HFF-Myc (cell line): ENCODE results near the gene CCDC149.

Experiments
- DNase-seq: peaks from one replicate; pipeline ENCODE4 v3.0.0-alpha.2; 2011; ENCODE audit warnings: low read depth; ENCODE audit errors: extremely low read depth
- H3K4me3 ChIP-seq: replicated peaks from 2 replicates; pipeline ENCODE4 v1.5.1; 2011; ENCODE audit warnings: low read depth, mild to moderate bottlenecking, control low read depth, low read length
- CTCF ChIP-seq: IDR thresholded peaks from 2 replicates; pipeline ENCODE4 v1.5.1; 2012; ENCODE audit warnings: mild to moderate bottlenecking, low read depth, low read length, control low read depth; ENCODE audit errors: missing control alignments

CCDC149 gene

GRCh38 chr4:24912252-24913118, at the start of gene CCDC149:
CCDC149 (minus strand) TSS chr4:24913042; CDS start chr4:24912864, 178 bp downstream.
- no peak for DNase-seq
- H3K4me3 ChIP-seq = peak within 1 kb of the TSS; percentile 47
- TF ChIP-seq CTCF = no peak

DNA sequence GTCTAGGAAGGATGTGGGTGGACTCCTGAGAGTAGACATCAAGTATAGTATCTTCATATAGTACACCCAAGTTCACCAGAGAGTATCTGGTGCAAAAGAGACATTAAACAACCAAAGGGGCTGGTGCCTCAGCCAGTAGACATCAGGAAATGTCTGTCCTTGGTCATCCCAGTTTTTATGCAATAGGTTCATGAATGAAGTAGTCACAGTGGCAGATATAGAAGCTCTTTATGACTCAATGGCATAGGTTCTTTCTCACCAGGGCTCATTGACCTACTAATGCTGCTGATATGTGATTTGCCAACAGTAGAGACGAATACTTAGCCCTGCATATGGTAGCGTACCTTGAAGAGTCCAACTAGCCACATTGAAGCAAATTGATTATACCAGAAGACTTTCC, 45.0 kb upstream of the CCDC149 start:
- H3K4me3 ChIP-seq = no peak overlapping the region
- no peak for TF ChIP-seq CTCF
- no peak for DNase-seq

- no peak for TF ChIP-seq CTCF
- DNase-seq = no peak
- no peak overlapping the region for H3K4me3 ChIP-seq
Measured at GRCh38 chr4:24956763-24957162, 43.9 kb upstream of the CCDC149 start.

DNA sequence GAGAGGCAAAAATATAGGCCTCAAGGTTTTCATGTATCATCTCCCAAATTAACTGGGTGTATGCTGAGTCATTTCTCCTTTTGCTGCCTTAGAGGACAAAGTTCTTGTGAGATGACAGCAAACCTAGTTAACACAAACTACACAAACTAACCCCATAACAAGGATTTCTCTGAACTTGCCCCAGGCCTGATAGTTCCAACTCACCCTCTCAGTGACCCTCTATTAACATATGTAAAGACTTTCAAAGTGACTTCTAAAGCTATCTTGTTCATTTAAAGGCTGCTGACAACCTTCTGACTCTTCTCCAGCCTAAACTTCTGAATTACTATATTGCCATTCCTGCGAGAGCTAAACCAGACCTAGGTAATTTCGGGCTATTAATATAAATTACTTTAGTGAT, 43.2 kb upstream of the CCDC149 start:
- no peak for DNase-seq
- H3K4me3 ChIP-seq = no peak overlapping the region
- TF ChIP-seq CTCF = no peak

DNA sequence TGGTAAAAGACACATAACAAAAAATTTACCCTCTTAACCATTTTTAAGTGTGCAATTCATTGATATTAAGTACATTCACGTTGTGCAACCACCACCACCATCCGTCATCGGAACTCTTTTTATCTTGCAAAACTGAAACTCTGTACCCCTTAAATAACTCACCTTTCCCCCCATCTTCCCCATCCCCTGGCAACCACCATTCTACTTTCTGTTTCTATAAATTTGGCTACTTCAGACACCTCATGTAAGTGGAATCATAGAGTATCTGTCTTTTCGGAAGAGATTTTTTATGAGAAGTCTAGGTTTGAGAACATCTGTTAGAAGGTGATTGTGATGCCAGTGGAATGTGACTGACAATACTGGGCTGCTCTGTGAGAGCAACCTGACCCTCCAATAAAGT, 39.8 kb upstream of the CCDC149 start:
- TF ChIP-seq CTCF = no peak
- no peak overlapping the region for H3K4me3 ChIP-seq

DNA sequence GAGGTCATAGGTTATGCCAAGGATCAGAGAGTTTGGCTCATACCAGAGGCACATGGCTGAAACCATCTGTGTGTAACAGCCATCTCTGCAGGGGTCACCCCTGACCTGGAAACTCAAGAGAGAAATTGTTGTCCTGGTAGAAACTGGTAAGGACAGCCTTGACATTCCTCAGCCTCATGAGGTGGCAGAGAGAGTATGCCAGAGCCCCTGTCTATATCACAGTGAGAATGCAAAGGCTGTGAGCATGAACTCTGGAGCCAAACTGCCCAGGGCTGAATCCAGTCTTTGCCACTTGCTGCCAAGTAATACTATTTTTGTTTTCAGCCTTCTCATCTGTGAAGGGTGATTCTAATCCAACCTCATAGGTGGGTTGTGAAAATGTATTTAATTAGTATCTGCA, 37.1 kb upstream of the CCDC149 start:
- no peak for DNase-seq
- H3K4me3 ChIP-seq = no peak overlapping the region
- no peak for TF ChIP-seq CTCF

More for the DNA sequence above, 39.8 kb upstream of the CCDC149 start:
- no peak for DNase-seq
